Choroid plexus epithelial cell (primary cell): ENCODE data around the gene LDLRAD2.

Experiments used
- DNase-seq: peaks from one replicate; pipeline ENCODE4 v3.0.0-alpha.2; 2010; ENCODE audit warnings: low read depth
- H3K4me3 ChIP-seq: 2 replicates; pipeline ENCODE4 v1.5.1; 2011; ENCODE audit warnings: low read depth, mild to moderate bottlenecking, control low read depth, low read length, moderate library complexity
- TF ChIP-seq, protein P1 (sequence below): conservative IDR thresholded peaks from 2 replicates; pipeline ENCODE4 v1.5.1; 2011; ENCODE audit warnings: low read depth, mild to moderate bottlenecking, control low read depth, inconsistent platforms, low read length, moderate library complexity

LDLRAD2 gene

DNA sequence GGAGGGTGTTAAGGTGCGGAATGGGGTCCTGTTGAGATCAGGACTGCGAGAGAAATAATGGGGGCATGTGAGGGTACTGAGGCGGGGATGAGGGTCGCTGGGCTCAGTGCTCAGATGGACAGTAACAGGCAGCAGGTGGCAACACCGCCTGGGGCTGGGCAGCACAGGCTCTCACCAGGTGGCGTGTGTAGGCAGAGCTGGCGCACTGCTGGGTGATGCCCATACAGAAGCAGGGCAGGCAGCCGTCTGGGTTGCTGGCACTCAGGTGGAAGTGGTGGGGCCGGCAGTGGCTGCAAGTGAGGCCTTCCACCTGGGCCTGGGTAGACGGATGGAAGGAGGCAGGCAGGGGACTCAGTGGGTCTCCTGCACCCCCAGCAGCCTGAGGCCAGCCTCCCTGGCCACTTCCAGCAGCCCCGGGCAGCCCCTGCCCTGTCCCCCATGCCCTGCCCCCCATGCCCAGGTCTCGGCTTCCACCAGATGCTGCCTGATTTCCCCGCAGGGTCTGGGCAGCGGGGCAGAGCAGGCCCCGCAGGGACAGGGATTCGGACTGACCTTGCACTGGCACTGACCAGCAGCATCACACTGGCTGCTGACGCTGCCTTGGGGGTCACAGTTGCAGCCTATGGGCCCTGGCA lies 60.5 kb downstream of the LDLRAD2 start:
- no peak overlapping the region for H3K4me3 ChIP-seq
- TF ChIP-seq, protein P1, sequence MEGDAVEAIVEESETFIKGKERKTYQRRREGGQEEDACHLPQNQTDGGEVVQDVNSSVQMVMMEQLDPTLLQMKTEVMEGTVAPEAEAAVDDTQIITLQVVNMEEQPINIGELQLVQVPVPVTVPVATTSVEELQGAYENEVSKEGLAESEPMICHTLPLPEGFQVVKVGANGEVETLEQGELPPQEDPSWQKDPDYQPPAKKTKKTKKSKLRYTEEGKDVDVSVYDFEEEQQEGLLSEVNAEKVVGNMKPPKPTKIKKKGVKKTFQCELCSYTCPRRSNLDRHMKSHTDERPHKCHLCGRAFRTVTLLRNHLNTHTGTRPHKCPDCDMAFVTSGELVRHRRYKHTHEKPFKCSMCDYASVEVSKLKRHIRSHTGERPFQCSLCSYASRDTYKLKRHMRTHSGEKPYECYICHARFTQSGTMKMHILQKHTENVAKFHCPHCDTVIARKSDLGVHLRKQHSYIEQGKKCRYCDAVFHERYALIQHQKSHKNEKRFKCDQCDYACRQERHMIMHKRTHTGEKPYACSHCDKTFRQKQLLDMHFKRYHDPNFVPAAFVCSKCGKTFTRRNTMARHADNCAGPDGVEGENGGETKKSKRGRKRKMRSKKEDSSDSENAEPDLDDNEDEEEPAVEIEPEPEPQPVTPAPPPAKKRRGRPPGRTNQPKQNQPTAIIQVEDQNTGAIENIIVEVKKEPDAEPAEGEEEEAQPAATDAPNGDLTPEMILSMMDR, result no peak
- no peak for DNase-seq

DNA sequence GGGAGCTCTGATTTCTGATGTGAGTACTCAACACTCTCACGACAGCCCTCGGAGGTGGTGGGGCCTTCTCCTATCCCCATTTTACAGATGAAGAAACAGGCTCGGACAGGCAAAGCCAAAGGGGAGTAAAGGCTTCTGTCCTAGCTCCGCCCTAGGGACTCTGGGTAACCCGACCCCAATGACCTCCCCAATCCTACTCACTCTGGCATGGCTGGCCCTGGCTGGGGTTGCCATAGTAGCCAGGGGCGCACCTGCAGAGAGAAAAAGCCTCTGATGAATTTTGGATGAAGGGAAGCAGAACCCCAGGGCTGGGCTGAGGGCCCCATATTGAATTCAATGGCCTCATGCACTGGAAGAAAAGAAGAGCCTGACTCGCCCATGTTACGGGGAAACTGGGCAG lies 61.1 kb downstream of the LDLRAD2 start:
- no peak overlapping the region for H3K4me3 ChIP-seq
- TF ChIP-seq, protein P1, result no peak
- DNase-seq, result no peak

DNA sequence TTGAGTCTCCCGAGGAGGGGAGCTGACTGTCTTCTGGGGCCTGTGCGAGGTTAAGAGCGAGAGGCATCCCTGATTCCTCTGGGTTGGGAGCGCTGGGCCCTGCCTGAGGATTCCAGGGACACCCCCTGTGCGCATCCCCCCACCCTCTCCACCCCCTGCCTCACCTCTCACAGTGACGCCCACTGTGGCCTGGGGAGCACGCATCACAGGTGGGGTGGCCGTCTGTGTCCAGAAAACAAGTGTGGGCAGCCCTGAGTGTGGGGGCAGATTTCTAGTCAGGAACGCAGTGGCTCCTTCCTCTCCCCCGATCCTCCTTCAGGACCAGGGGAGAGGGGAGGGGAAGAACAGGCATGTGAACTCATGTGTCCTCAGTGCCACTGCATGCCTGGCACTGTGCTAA lies 61.7 kb downstream of the LDLRAD2 start:
- TF ChIP-seq, protein P1, result no peak
- no peak for DNase-seq
- H3K4me3 ChIP-seq, result no peak overlapping the region

DNA sequence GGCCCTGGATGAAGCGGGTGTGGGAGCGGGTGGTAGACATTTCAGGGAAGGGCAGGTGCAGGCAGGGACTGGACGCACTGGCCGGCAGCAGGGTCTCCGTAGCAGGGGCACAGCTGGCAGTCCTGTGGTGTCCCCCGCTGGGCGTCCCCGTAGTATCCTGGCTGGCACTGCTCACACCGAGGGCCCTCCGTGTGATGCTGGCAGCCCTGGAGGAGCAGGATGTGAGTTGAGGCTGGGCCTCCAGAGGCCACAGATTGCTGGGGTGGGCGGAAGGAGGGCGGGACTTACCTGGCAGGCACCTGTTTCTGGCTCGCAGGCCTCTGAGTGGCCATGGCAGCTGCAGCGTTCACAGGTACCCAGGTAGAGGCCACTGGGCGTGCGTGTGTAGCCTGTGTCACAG lies 62.3 kb downstream of the LDLRAD2 start:
- H3K4me3 ChIP-seq, result no peak overlapping the region
- TF ChIP-seq, protein P1, result no peak
- no peak for DNase-seq
